ENCODE results near the gene ANOS1. TPM values are rescaled to one million over a fixed set of nuclear protein-coding genes. Genes with fewer than 3 reads are reported as not detected.

Gene ANOS1
- polyA plus RNA-seq, 1 of the 3 experiments (the other 2 are of a cell fraction): under 0.01 TPM

- TF ChIP-seq FOSL2 (IDR thresholded peaks at IDR 0.05; ENCODE audit: borderline replicate concordance, low read depth) (no peak), GABPA (IDR thresholded peaks at IDR 0.05; ENCODE audit: low read depth) (no peak), TAF1 (IDR thresholded peaks at IDR 0.05; ENCODE audit: borderline replicate concordance, low read depth, low read length) (no peak), RCOR1 (IDR thresholded peaks at IDR 0.05; ENCODE audit: low read length) (no peak)
Measured at GRCh38 chrX:8717354-8717753, 14.6 kb downstream of the ANOS1 start (continued).

- no peaks in the 10 kb centered on the region for H3K4me1 ChIP-seq (ENCODE audit: control insufficient read depth in 1 of 2, insufficient read depth in 2 of 2, low read depth in 1 of 2, low read length in 1 of 2)
- TF ChIP-seq JUND (IDR thresholded peaks at IDR 0.05): no peak
- no peak for TF ChIP-seq MXI1 (IDR thresholded peaks at IDR 0.05; ENCODE audit: low read depth, low read length)
- TF ChIP-seq MEF2A (IDR thresholded peaks at IDR 0.05; ENCODE audit: borderline replicate concordance, low read depth): no peak
- no peak for TF ChIP-seq RFX5 (IDR thresholded peaks at IDR 0.05; ENCODE audit: low read length)
- no peak for TF ChIP-seq FOXM1 (IDR thresholded peaks at IDR 0.05; ENCODE audit: low read depth)
- TF ChIP-seq NRF1 (IDR thresholded peaks at IDR 0.05; ENCODE audit: low read depth, low read length): no peak
- TF ChIP-seq YY1 (IDR thresholded peaks at IDR 0.05; ENCODE audit: low read depth): no peak
- TF ChIP-seq CHD2 (IDR thresholded peaks at IDR 0.05; ENCODE audit: low read length, partially characterized antibody): no peak
- TF ChIP-seq ELF1 (IDR thresholded peaks at IDR 0.05): no peak
- TF ChIP-seq USF2 (IDR thresholded peaks at IDR 0.05; ENCODE audit: borderline replicate concordance, low read depth, low read length): no peak
- TF ChIP-seq FOSL2 (IDR thresholded peaks at IDR 0.05; ENCODE audit: borderline replicate concordance, low read depth): no peak
- TF ChIP-seq USF1 (IDR thresholded peaks at IDR 0.05; ENCODE audit: borderline replicate concordance, low read depth): no peak
- no peak for TF ChIP-seq SMC3 (IDR thresholded peaks at IDR 0.05; ENCODE audit: low read depth, low read length)
- no peak for TF ChIP-seq PBX3 (IDR thresholded peaks at IDR 0.05)
- TF ChIP-seq RCOR1 (IDR thresholded peaks at IDR 0.05; ENCODE audit: low read length): no peak
- no peak for TF ChIP-seq NFIC (IDR thresholded peaks at IDR 0.05; ENCODE audit: borderline replicate concordance)
- no peak for TF ChIP-seq RAD21 (IDR thresholded peaks at IDR 0.05; ENCODE audit: low read length)
- no peak for TF ChIP-seq TEAD4 (IDR thresholded peaks at IDR 0.05; ENCODE audit: borderline replicate concordance, insufficient read depth)
- TF ChIP-seq CTCF (IDR thresholded peaks at IDR 0.05): no peak
- no peak overlapping the region for H3K27ac ChIP-seq (ENCODE audit: low read depth in 2 of 2, low read length in 1 of 2)
- H3K9me3 ChIP-seq: no peaks in the 10 kb centered on the region
- WGBS (ENCODE audit: low lambda C conversion rate): 4% methylated on average over 3 of the region's 3 CpGs
- H3K4me2 ChIP-seq: no peak overlapping the region
- ChIA-PET POLR2A (no interaction called here), CTCF (no interaction called here)
- H3K27me3 ChIP-seq (ENCODE audit: insufficient read depth): no peaks in the 10 kb centered on the region
- no peak overlapping the region for H3K4me3 ChIP-seq (ENCODE audit: low read depth in 2 of 2, low read length in 1 of 2)
- H4K20me1 ChIP-seq (ENCODE audit: insufficient read depth): no peaks in the 10 kb centered on the region
- H3K9ac ChIP-seq: no peak overlapping the region
- no peak overlapping the region for H2AFZ ChIP-seq (ENCODE audit: low read depth)
- no peak for DNase-seq
- H3F3A ChIP-seq (replicated peaks; ENCODE audit: insufficient read depth): no peaks in the 10 kb centered on the region
- no peaks in the 10 kb centered on the region for H3K36me3 ChIP-seq (replicated peaks in 1 of 2; ENCODE audit: control insufficient read depth in 1 of 2, insufficient read depth in 2 of 2, low read length in 1 of 2)
- no peaks in the 10 kb centered on the region for H3K79me2 ChIP-seq (ENCODE audit: insufficient read depth)
- H3K9me2 ChIP-seq: no peaks in the 10 kb centered on the region
Measured at GRCh38 chrX:8714164-8714563, 17.8 kb downstream of the ANOS1 start.
